Measurements from ENCODE around the gene BSPRY.
"Not testable (repeated sequence)": the region's sequence is repeated elsewhere in the genome, so short reads cannot be mapped to it uniquely, and the experiment has no call there.

Gene BSPRY

DNA sequence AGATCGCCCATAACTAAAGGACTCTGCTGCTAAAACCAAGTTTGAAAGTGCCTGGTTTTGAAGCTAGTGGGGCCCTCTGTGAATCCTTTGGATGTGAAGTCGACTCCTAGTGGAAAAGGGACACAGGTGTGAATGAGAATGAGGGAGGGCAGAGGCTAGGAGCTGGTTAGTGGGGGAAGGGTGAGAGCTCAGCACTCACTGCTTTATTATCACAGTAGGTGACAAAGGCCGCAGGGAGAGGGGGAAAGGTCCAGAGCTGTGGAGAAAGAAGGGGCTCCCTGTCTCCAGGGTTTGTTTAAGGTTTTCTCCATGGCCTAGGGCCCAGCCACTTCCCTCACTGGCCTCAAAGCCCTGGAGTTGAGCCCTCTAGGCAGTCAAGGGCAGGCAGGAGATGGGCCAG is 23.9 kb downstream of the BSPRY start:
- DNase-seq: no peak

- no peak for DNase-seq
Measured at GRCh38 chr9:113373676-113374392, 24.5 kb downstream of the BSPRY start.

GRCh38 chr9:113375057-113376023 is 26.0 kb downstream of the BSPRY start:
- DNase-seq: no peak

DNA sequence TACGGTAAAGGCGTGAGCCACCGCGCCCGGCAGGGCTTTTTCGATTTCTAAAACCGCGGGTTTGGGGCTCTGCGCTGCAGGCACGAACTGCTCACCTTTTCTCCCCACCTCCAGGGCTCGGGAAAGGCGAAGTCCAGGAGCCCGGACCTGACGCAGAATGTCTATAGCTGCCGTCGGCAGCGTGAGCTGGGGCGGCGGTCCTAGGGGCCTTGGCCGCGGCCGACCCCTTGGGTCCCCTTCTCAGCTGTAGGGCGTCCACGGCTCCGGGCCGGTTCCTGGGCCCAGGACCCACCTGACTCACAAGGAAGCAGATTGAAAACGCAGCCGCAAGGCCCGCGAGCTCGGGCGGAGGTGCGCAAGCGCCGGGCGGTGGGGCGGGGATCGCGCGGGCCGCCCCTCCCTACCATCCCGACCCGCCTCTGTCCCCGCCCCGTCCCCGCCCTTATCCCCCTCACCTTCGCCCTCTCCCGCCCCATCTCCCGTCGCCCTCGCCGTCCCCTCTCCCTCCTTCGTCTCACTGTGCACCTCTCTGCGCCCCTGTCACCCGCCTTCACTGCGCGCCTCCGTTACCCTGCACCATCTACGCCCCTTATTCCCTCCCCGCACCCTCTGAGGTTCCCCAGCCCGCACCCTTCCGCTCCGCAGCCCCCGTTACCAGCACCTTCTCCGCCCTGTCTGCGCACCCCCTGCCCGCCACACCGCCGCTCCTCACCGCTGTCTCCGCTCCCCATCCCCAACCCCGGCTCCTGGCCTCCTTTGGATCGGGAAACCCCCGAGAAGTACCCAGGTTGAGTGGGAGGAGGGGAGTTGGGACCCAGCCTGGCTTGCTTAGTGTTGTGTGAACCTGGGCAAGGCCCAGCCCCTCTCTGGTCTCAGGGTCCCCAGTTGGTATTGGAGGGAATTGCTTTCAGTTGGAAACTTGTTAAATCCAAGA is 27.6 kb downstream of the BSPRY start, which contains the start of gene HDHD3:
TSS of gene HDHD3 (minus strand) at position 353 of the 934 bp plus-strand sequence. CDS start 2,632 bp downstream, outside the sequence.
- DNase-seq: peak; percentile 67

GRCh38 chr9:113379094-113379828 is 29.9 kb downstream of the BSPRY start:
- DNase-seq: not testable (repeated sequence)

- not testable (repeated sequence) for DNase-seq
Measured at GRCh38 chr9:113379829-113380210, 30.5 kb downstream of the BSPRY start.

DNA sequence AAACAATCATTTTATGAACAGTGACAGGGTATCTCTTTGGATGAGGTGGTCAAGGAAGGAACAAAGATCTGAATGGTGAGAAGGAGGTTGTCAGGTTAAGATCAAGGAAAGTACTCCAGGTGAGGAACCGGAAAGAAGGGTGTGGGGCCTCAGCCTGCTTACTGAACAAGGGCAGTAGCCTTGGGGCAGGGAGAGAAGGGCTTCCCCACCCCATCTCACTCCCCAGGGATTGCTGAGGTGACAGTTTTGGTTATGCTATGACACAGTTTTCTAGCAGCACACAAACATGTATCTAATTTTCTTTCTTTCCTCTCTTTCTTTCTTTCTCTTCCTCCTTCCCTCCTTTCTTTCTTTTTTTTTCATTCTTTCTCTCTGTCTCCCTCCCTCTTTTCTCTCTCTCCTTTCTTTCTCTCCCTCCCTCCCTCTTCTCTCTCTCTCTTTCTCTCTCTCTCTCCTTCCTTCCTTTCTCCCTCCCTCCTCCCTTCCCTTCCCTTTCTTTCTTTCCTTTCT is 31.6 kb downstream of the BSPRY start:
- no peak for DNase-seq

DNA sequence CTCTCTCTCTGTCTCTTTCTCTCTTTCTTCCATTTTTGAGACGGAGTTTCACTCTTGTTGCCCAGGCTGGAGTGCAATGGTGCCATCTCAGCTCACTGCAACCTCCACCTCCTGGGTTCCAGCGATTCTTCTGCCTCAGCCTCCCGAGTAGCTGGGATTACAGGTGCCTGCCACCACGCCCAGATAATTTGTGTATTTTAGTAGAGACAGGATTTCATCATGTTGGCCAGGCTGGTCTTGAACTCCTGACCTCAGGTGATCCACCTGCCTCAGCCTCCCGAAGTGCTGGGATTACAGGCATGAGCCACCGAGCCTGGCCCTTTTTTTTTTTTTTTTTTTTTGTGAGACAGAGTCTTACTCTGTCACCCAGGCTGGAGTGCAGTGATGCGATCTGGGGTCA is 32.1 kb downstream of the BSPRY start:
- not testable (repeated sequence) for DNase-seq

GRCh38 chr9:113381909-113382411 is 32.6 kb downstream of the BSPRY start:
- no peak for DNase-seq

DNA sequence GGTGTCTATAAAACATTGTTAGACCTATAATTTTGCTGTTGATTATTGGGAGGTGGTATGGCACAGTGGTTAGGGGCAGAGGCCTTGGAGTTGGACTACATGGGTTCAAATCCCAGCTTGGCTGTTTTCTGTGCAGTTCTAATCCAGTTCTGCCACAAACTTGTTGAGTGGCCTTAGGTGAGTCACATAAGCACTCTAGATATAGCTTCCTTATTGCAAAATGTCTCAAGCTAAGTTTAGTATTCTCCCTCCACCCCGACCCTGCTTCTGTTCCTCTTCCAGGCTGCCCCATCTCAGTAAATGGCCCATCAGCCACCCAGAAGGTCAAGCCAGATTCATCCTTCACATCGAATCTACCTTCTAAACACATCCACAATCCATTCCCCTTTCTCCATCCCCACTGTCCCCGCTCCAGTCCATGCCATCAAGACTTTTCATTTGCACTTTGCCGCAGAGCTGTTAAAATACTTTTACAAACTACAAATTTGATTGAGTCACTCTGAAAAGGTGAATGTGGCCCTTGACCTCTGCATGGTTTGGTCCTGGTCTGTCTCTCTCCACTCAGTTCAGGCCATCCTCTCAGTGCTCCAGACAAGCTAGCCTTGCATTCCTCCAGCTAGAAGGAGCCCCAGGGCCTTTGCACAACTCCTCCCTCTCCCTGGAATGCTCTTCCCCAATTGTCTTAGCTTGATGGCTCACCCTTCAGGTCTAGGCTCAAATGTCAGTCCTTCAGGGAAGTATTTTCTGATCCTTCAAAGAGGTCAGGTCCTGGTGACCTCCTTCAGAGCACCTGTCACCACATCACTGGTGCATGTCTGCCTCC is 37.4 kb downstream of the BSPRY start:
- DNase-seq: no peak

- no peak for DNase-seq
Measured at GRCh38 chr9:113387560-113388230, 38.4 kb downstream of the BSPRY start.

DNA sequence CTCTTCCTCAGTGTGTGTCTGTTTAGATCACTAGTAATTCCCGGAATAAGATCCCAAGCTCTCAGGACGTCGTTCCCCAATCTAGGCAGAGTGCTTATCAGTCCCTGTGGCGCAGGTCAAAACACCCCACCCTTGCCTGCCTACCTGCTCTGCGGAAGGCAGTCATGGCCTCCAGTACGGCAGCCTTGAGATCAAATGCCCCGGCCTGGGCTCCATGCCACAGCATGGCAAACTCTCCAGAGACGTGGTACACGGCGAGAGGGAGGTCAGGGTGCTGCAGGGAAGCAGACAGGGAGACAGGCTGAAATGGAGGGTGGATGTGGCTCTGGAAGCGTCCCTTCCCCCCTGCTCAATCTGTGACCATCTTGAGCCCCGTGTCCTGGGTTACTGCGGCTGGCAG is 39.5 kb downstream of the BSPRY start:
- no peak for DNase-seq

- DNase-seq: no peak
Measured at GRCh38 chr9:113389451-113389850, 40.1 kb downstream of the BSPRY start.

- DNase-seq: no peak
Measured at GRCh38 chr9:113390192-113390960, 41.0 kb downstream of the BSPRY start.

DNA sequence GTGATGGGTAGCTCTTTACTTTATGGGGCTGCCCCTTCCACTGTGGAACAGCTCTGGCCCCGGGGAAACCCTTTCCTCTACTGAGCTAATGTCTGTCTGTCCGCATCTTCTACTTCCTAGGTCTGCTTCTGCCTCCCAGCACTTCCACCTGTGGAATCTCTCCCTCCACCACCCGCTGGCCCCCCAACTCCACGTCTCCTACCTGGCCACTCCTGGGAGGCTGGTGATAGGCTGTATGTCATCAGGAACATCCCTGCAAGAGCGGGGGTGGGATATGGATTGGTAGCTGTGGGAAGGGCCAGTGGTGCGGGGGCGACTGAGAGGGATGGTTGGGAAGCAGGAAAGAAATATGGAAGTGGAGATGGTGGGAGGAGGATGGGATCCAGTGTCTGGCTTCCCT is 42.6 kb downstream of the BSPRY start:
- DNase-seq: no peak

DNA sequence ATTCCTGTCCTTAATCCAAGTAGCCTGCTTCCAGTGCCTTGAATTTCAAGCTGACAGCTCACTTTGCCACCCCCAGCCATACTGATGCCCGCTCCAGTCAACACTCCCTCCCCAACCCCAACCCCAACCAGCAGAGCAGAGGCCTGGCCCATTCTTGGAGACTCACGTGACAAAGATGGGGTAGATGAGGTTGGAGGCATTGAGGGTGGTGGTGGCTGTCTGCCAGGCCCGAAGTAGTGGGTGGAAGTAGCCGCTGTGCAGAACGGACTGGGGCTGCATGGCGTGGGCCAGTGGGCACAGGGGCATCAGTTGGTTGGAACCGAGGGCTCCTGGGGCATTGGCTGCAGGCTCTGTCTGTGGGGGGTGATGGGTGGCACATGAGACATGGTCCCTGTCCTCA is 43.9 kb downstream of the BSPRY start:
- DNase-seq: no peak

GRCh38 chr9:113395000-113395861 is 45.9 kb downstream of the BSPRY start:
- DNase-seq: no peak

GRCh38 chr9:113397203-113397631 is 47.9 kb downstream of the BSPRY start:
- no peak for DNase-seq
